IMR-90 (cell line): ENCODE measurements around the gene KIAA0040. TPM values are rescaled to one million over a fixed set of nuclear protein-coding genes. Genes with fewer than 3 reads are reported as not detected.

Experiments used
- ATAC-seq: fragments of 200-7000 bp; cut with Tn5 transposase; 2 replicates; pipeline ENCODE4 v1.9.1; 2020; ENCODE audit warnings: low read depth, mild to moderate bottlenecking, moderate library complexity
- BruUV-seq: library from RNA; stranded (reverse); fragments of 400-500 nt; replicated peaks from 2 replicates; lab custom pipeline; 2021; lab: Mats Ljungman, UMichigan
- CTCF ChIA-PET: fragments of 300-600 bp; formaldehyde crosslinking; extraction: SDS; loops from one replicate; lab custom pipeline; 2021; ENCODE audit warnings: antibody characterized with exemption; lab: Yijun Ruan, JAX
- POLR2A ChIA-PET: fragments of 300-600 bp; sonication (Branson Sonifier 250); formaldehyde crosslinking; loops from one replicate; lab custom pipeline; 2022; ENCODE audit warnings: antibody characterized with exemption; ENCODE audit not compliant: unreplicated experiment; lab: Charles Lee
- DNase-seq: peaks from one replicate; pipeline ENCODE4 v3.0.0; 2013
- H2AFZ ChIP-seq: replicated peaks from 2 replicates; pipeline ENCODE3; 2013; ENCODE audit warnings: low read length, mild to moderate bottlenecking; ENCODE audit not compliant: poor library complexity
- H2AK5ac ChIP-seq: 2 replicates; pipeline ENCODE4 v1.6.1; 2013; ENCODE audit warnings: low read depth, low read length, inconsistent platforms
- H2AK9ac ChIP-seq: replicated peaks from 2 replicates; pipeline ENCODE3; 2013; ENCODE audit warnings: mild to moderate bottlenecking, low read depth, low read length, moderate library complexity; ENCODE audit not compliant: poor library complexity
- H2BK120ac ChIP-seq: 2 replicates; pipeline ENCODE4 v1.6.1; 2013; ENCODE audit warnings: low read depth, low read length, inconsistent platforms
- H2BK15ac ChIP-seq: 3 replicates; pipeline ENCODE4 v1.6.1; 2013; ENCODE audit warnings: low read depth, low read length, inconsistent platforms
- H2BK20ac ChIP-seq: 2 replicates; pipeline ENCODE4 v1.6.1; 2013; ENCODE audit warnings: low read depth, mild to moderate bottlenecking, inconsistent platforms, low read length, moderate library complexity
- H2BK5ac ChIP-seq: 2 replicates; pipeline ENCODE4 v1.6.1; 2013; ENCODE audit warnings: mild to moderate bottlenecking, low read depth, low read length, inconsistent platforms; ENCODE audit not compliant: poor library complexity, severe bottlenecking
- H3K14ac ChIP-seq: replicated peaks from 2 replicates; pipeline ENCODE4 v1.6.1; 2013; ENCODE audit warnings: low read depth, low read length, inconsistent platforms
- H3K18ac ChIP-seq: 2 replicates; pipeline ENCODE4 v1.6.1; 2013; ENCODE audit warnings: low read depth, low read length, control low read depth
- H3K23ac ChIP-seq: 2 replicates; pipeline ENCODE4 v1.6.1; 2013; ENCODE audit warnings: low read depth, low read length, inconsistent platforms
- H3K27ac ChIP-seq: 2 replicates; pipeline ENCODE4 v1.5.1; 2013; ENCODE audit warnings: mild to moderate bottlenecking, control low read depth, low read length; ENCODE audit not compliant: insufficient read depth
- H3K27me3 ChIP-seq: 2 replicates; pipeline ENCODE4 v1.6.1; 2013; ENCODE audit warnings: low read length; ENCODE audit not compliant: control insufficient read depth, insufficient read depth
- H3K36me3 ChIP-seq: 2 replicates; pipeline ENCODE4 v1.6.1; 2013; ENCODE audit warnings: low read length, mixed read lengths; ENCODE audit not compliant: control insufficient read depth, insufficient read depth
- H3K4ac ChIP-seq: 2 replicates; pipeline ENCODE4 v1.6.1; 2013; ENCODE audit warnings: low read depth, low read length, inconsistent platforms
- H3K4me1 ChIP-seq: 2 replicates; pipeline ENCODE4 v1.6.1; 2013; ENCODE audit warnings: low read length, mixed read lengths; ENCODE audit not compliant: control insufficient read depth, insufficient read depth
- H3K4me2 ChIP-seq: 2 replicates; pipeline ENCODE4 v1.6.1; 2013; ENCODE audit warnings: low read depth, mild to moderate bottlenecking, control low read depth, low read length, moderate library complexity
- H3K4me3 ChIP-seq: 2 replicates; pipeline ENCODE4 v1.5.1; 2013; ENCODE audit warnings: low read depth, mild to moderate bottlenecking, control low read depth, low read length, moderate library complexity; ENCODE audit not compliant: insufficient read depth
- H3K56ac ChIP-seq: 2 replicates; pipeline ENCODE4 v1.6.1; 2013; ENCODE audit warnings: low read length, inconsistent platforms; ENCODE audit not compliant: insufficient read depth; ENCODE audit errors: extremely low read depth
- H3K79me1 ChIP-seq, 2 experiments: 2 replicates each; pipeline ENCODE4 v1.6.1; 2013; ENCODE audit warnings: low read length in 2 of 2, inconsistent platforms in 1 of 2, low read depth in 1 of 2
- H3K9ac ChIP-seq: 2 replicates; pipeline ENCODE4 v1.6.1; 2013; ENCODE audit warnings: low read depth, low read length, control low read depth
- H3K9me1 ChIP-seq: 2 replicates; pipeline ENCODE4 v1.6.1; 2013; ENCODE audit warnings: low read length, inconsistent platforms; ENCODE audit not compliant: insufficient read depth
- H3K9me3 ChIP-seq: 2 replicates; pipeline ENCODE4 v1.6.1; 2013; ENCODE audit warnings: low read length; ENCODE audit not compliant: control insufficient read depth, insufficient read depth
- H4K20me1 ChIP-seq: 2 replicates; pipeline ENCODE4 v1.6.1; 2013; ENCODE audit warnings: low read length, inconsistent platforms; ENCODE audit not compliant: insufficient read depth
- H4K5ac ChIP-seq: 2 replicates; pipeline ENCODE4 v1.6.1; 2013; ENCODE audit warnings: mild to moderate bottlenecking, low read depth, low read length, control low read depth
- H4K8ac ChIP-seq, 2 experiments: 2 replicates each; pipeline ENCODE4 v1.6.1; 2013; ENCODE audit warnings: low read depth in 2 of 2, low read length in 2 of 2, control low read depth in 1 of 2, inconsistent platforms in 1 of 2
- H4K91ac ChIP-seq: 2 replicates; pipeline ENCODE4 v1.6.1; 2013; ENCODE audit warnings: low read depth, low read length, inconsistent platforms; ENCODE audit not compliant: insufficient read depth
- CEBPB ChIP-seq: IDR thresholded peaks from 2 replicates; pipeline ENCODE4 v1.6.1; 2012; ENCODE audit warnings: low read depth, low read length, improper control_type of control experiment
- CHD1 ChIP-seq: IDR thresholded peaks from 2 replicates; pipeline ENCODE4 v1.6.1; 2012; ENCODE audit warnings: low read depth, low read length, improper control_type of control experiment
- CTCF ChIP-seq: conservative IDR thresholded peaks from 2 replicates; pipeline ENCODE4 v1.5.1; 2012; ENCODE audit warnings: mild to moderate bottlenecking, low read depth, low read length, improper control_type of control experiment
- FOS ChIP-seq: fragments of 150-350 bp; IDR thresholded peaks from 2 replicates; pipeline ENCODE4 v1.6.1; 2016; ENCODE audit warnings: low read depth, low read length
- MAZ ChIP-seq: IDR thresholded peaks from 2 replicates; pipeline ENCODE4 v1.6.1; 2012; ENCODE audit warnings: low read depth, mild to moderate bottlenecking, low read length, improper control_type of control experiment, moderate library complexity, borderline replicate concordance
- NFE2L2 ChIP-seq: fragments of 150-350 bp; IDR thresholded peaks from 2 replicates; pipeline ENCODE4 v1.6.1; 2016; ENCODE audit warnings: low read depth, mild to moderate bottlenecking, low read length
- POLR2A ChIP-seq: IDR thresholded peaks from 2 replicates; pipeline ENCODE4 v1.6.1; 2012; ENCODE audit warnings: mild to moderate bottlenecking, low read depth, low read length
- RAD21 ChIP-seq: IDR thresholded peaks from 2 replicates; pipeline ENCODE4 v1.6.1; 2012; ENCODE audit warnings: low read length, improper control_type of control experiment
- RCOR1 ChIP-seq: IDR thresholded peaks from 2 replicates; pipeline ENCODE4 v1.6.1; 2012; ENCODE audit warnings: mild to moderate bottlenecking, low read length, improper control_type of control experiment; ENCODE audit not compliant: insufficient replicate concordance
- RFX5 ChIP-seq: IDR thresholded peaks from 2 replicates; pipeline ENCODE4 v1.8.0; 2012; ENCODE audit warnings: low read depth, mild to moderate bottlenecking, low read length, moderate library complexity
- whole genome bisulfite sequencing, 2 experiments: methylation state at CpG; one replicate each; pipeline versions ENCODE4 v1.1.5 to v1.1.7; 2013; ENCODE audit warnings: missing lambda C conversion rate in 2 of 2; ENCODE audit not compliant: insufficient read length in 1 of 2; ENCODE audit errors: extremely low coverage in 2 of 2; 5-methylcytosine and 5-hydroxymethylcytosine counted together
- dilution Hi-C: fragments of 300-500 bp; cut with HindIII; formaldehyde crosslinking; loops from one replicate; pipeline ENCODE4 v1.14.3; 2018; ENCODE audit warnings: low sequenced_read_pairs; ENCODE audit not compliant: unreplicated experiment
- in situ Hi-C: fragments of 300-500 bp; cut with MboI; formaldehyde crosslinking; loops from 3 replicates; pipeline ENCODE4 v1.14.3; 2019; ENCODE audit warnings: low sequenced_read_pairs, inconsistent platforms, mixed read lengths
- intact Hi-C: fragments of 100-400 bp; cut with micrococcal nuclease; formaldehyde crosslinking; loops from 2 replicates; pipeline ENCODE4 v1.10.0; 2022
- polyA plus RNA-seq, 3 experiments: library from polyadenylated mRNA; depleted of rRNA; stranded (reverse); fragments of >200 nt; gene quantifications; 2 replicates each; pipeline ENCODE4 v1.2.3, GENCODE V29; 2012; ENCODE audit warnings: low replicate concordance in 1 of 3
- total RNA-seq: library from RNA; depleted of rRNA; stranded (reverse); fragments of >200 nt; gene quantifications from 2 replicates; pipeline ENCODE4 v1.2.3, GENCODE V29; 2012
- TF ChIP-seq, protein P1 (sequence below): fragments of 150-350 bp; IDR thresholded peaks from 2 replicates; pipeline ENCODE4 v1.6.1; 2017; ENCODE audit warnings: mild to moderate bottlenecking, antibody characterized with exemption, low read length, low read depth

KIAA0040 gene
- total and polyA plus RNA-seq, 2 of the 4 experiments (the other 2 are of a cell fraction) = 0.05 to 0.18 TPM

GRCh38 chr1:175225805-175226129 is 33.2 kb upstream of the KIAA0040 start:
- no peak overlapping the region for H3K4ac ChIP-seq
- DNase-seq (no peak), ATAC-seq (no peak)
- no peaks in the 10 kb centered on the region for H4K20me1 ChIP-seq
- no peak overlapping the region for H3K18ac ChIP-seq
- H3K36me3 ChIP-seq = no peaks in the 10 kb centered on the region
- no peaks in the 10 kb centered on the region for H3K4me1 ChIP-seq
- in situ Hi-C loops (no loop called here), dilution Hi-C loops (no loop called here), intact Hi-C loops (no loop called here)
- H2AFZ ChIP-seq = no peak overlapping the region
- no peak overlapping the region for H3K4me3 ChIP-seq
- H4K91ac ChIP-seq = no peak overlapping the region
- no peak overlapping the region for H3K23ac ChIP-seq
- H2BK15ac ChIP-seq = no peak overlapping the region
- no peak overlapping the region for H3K27ac ChIP-seq
- no peak overlapping the region for H4K8ac ChIP-seq
- no peak overlapping the region for H2AK5ac ChIP-seq
- TF ChIP-seq NFE2L2 (no peak), MAZ (no peak), RAD21 (no peak), POLR2A (no peak), RFX5 (no peak), FOS (no peak), CTCF (no peak), CHD1 (no peak), RCOR1 (no peak), CEBPB (no peak)
- TF ChIP-seq, protein P1, sequence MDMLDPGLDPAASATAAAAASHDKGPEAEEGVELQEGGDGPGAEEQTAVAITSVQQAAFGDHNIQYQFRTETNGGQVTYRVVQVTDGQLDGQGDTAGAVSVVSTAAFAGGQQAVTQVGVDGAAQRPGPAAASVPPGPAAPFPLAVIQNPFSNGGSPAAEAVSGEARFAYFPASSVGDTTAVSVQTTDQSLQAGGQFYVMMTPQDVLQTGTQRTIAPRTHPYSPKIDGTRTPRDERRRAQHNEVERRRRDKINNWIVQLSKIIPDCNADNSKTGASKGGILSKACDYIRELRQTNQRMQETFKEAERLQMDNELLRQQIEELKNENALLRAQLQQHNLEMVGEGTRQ = no peak
- H3K9me1 ChIP-seq = no peaks in the 10 kb centered on the region
- no peak overlapping the region for H2AK9ac ChIP-seq
- H3K56ac ChIP-seq = no peak overlapping the region
- BruUV-seq = no TSS peak
- H2BK120ac ChIP-seq = no peak overlapping the region
- POLR2A ChIA-PET = no interaction called here
- H2BK20ac ChIP-seq = no peak overlapping the region
- WGBS, 2 experiments = no CpG with 5 or more reads among the region's 1 CpG
- no peak overlapping the region for H2BK5ac ChIP-seq
- H3K27me3 ChIP-seq = no peaks in the 10 kb centered on the region
- no peak overlapping the region for H3K9ac ChIP-seq
- CTCF ChIA-PET = no interaction called here
- no peaks in the 10 kb centered on the region for H3K79me1 ChIP-seq
- H3K4me2 ChIP-seq = no peak overlapping the region
- no peak overlapping the region for H4K5ac ChIP-seq
- no peaks in the 10 kb centered on the region; the same call in 1 of the 2 replicates for H3K9me3 ChIP-seq
- no peak overlapping the region for H3K14ac ChIP-seq
